ENCODE measurements around the gene TBC1D8. TPM values are rescaled to one million over a fixed set of nuclear protein-coding genes. Genes with fewer than 3 reads are reported as not detected.

TBC1D8 gene
- total and polyA plus RNA-seq, 2 of the 13 experiments (the other 11 are each of a cell fraction or from before 2014, with no cell fraction given), result 45.1 to 95.4 TPM

DNA sequence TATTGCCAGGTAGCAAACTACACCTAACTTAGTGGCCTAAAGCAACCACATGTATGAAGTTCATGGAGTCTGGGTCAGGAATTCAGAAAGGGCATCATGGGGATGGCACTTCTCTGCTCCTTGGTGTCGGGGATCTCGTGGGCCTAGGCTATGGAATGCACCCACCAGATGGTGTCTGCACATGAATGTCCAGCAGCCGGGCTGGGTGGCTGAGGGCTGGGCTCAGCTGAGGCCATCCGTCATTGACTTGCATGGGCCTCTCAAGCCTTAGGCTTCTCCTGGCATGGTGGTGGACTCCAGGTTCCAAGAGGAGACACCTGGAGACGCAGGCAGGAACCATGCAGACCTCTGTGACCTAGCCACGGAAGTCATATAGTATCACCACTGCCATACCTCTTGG is 175.1 kb downstream of the TBC1D8 start:
- no peaks in the 10 kb centered on the region for H3K27me3 ChIP-seq (ENCODE audit: control insufficient read depth in 1 of 2, insufficient read depth in 2 of 2, low read length in 2 of 2)
- H4K20me1 ChIP-seq (ENCODE audit: insufficient read depth, low read length), result no peaks in the 10 kb centered on the region
- intact Hi-C loops (cut with micrococcal nuclease; ENCODE audit: unreplicated experiment) (no loop called here), in situ Hi-C loops (cut with HindIII; ENCODE audit: extremely low pct_ligation_motif_present, low pct_unique_long_range_greater_than_20kb) (no loop called here)
- BruUV-seq (replicated peaks), result no TSS peak
- ChIA-PET POLR2A (interaction anchor here (1.5 kb wide), 1 partner anchor 26 kb away, joined by 3 read pairs; the partner anchor contains the start of gene RPL31), CTCF (ENCODE audit: low intra/inter-chr PET ratio, low total read pairs) (no interaction called here)
- no peaks in the 10 kb centered on the region for H3K79me2 ChIP-seq (ENCODE audit: insufficient read depth, low read length)
- no peak for FAIRE-seq
- no peak for ATAC-seq
- 96% methylated on average over 4 of the region's 6 CpGs for WGBS (ENCODE audit: low lambda C conversion rate)
- H3K27ac ChIP-seq (ENCODE audit: extremely low read length, insufficient read depth, low read length), result no peak overlapping the region
- no peak overlapping the region for H3K4me3 ChIP-seq (replicated peaks in 1 of 3; ENCODE audit: insufficient read depth in 1 of 3, low read depth in 2 of 3, low read length in 3 of 3)
- H3K9me3 ChIP-seq (ENCODE audit: low read length), result no peaks in the 10 kb centered on the region
- no peak overlapping the region for H3K9ac ChIP-seq (ENCODE audit: insufficient read depth, low read depth, low read length)
- TF ChIP-seq SMC3 (IDR thresholded peaks at IDR 0.05; ENCODE audit: low read length) (no peak), ZNF781 (CRISPR knock-in tag; IDR thresholded peaks at IDR 0.05; ENCODE audit: borderline replicate concordance, not compliant biosample characterization) (no peak), TP53 (CRISPR knock-in tag; conservative IDR thresholded peaks at IDR 0.05) (no peak), ZNF883 (CRISPR knock-in tag; IDR thresholded peaks at IDR 0.05; ENCODE audit: not compliant biosample characterization) (peak; percentile 34), GATAD1 (CRISPR knock-in tag; IDR thresholded peaks at IDR 0.05) (no peak), ZNF354B (CRISPR knock-in tag; IDR thresholded peaks at IDR 0.05) (no peak), REL (CRISPR knock-in tag; conservative IDR thresholded peaks at IDR 0.05) (no peak), SNAI1 (CRISPR knock-in tag; IDR thresholded peaks at IDR 0.05; ENCODE audit: borderline replicate concordance) (no peak)
- DNase-seq (ENCODE audit: low spot score), result no peak
- H2AFZ ChIP-seq (ENCODE audit: low read length), result no peak overlapping the region
- no peak overlapping the region for H3K4me2 ChIP-seq (ENCODE audit: low read depth, low read length)
- peaks cover 7% of the 10 kb centered on the region for H3K4me1 ChIP-seq (ENCODE audit: insufficient read depth, low read length)
- peaks cover 55 to 82% of the 10 kb centered on the region in 2 experiments for H3K36me3 ChIP-seq (replicated peaks in 1 of 2; ENCODE audit: control insufficient read depth in 1 of 2, insufficient read depth in 2 of 2, low read length in 2 of 2)

- Histone ChIP-seq H3K9ac (ENCODE audit: insufficient read depth, low read depth, low read length) (no peak overlapping the region), H4K20me1 (ENCODE audit: insufficient read depth, low read length) (no peaks in the 10 kb centered on the region), H2AFZ (ENCODE audit: low read length) (no peak overlapping the region), H3K27ac (ENCODE audit: extremely low read length, insufficient read depth, low read length) (no peak overlapping the region), H3K79me2 (ENCODE audit: insufficient read depth, low read length) (no peaks in the 10 kb centered on the region), H3K36me3 (replicated peaks in 1 of 2; ENCODE audit: control insufficient read depth in 1 of 2, insufficient read depth in 2 of 2, low read length in 2 of 2) (peaks cover 55 to 87% of the 10 kb centered on the region in 2 experiments), H3K4me3 (replicated peaks in 1 of 3; ENCODE audit: insufficient read depth in 1 of 3, low read depth in 2 of 3, low read length in 3 of 3) (no peak overlapping the region), H3K27me3 (ENCODE audit: control insufficient read depth in 1 of 2, insufficient read depth in 2 of 2, low read length in 2 of 2) (no peaks in the 10 kb centered on the region), H3K9me3 (ENCODE audit: low read length) (no peaks in the 10 kb centered on the region), H3K4me1 (ENCODE audit: insufficient read depth, low read length) (peaks cover under 1% of the 10 kb centered on the region; the same call in 1 of the 2 replicates), H3K4me2 (ENCODE audit: low read depth, low read length) (no peak overlapping the region)
- POLR2A ChIA-PET, result no interaction called here
- no peak for DNase-seq (ENCODE audit: low spot score)
- WGBS (ENCODE audit: low lambda C conversion rate), result 97% methylated on average over 7 of the region's 7 CpGs
- ATAC-seq, result no peak
- intact Hi-C loops (cut with micrococcal nuclease; ENCODE audit: unreplicated experiment) (no loop called here), in situ Hi-C loops (cut with HindIII; ENCODE audit: extremely low pct_ligation_motif_present, low pct_unique_long_range_greater_than_20kb) (no loop called here)
- CTCF ChIA-PET (ENCODE audit: low intra/inter-chr PET ratio, low total read pairs), result no interaction called here
- BruUV-seq (replicated peaks), result no TSS peak
- no peak for FAIRE-seq
- no peak for TF ChIP-seq ZFP91 (CRISPR knock-in tag; IDR thresholded peaks at IDR 0.05; ENCODE audit: borderline replicate concordance)
- no peak for TF ChIP-seq ZNF256 (CRISPR knock-in tag; conservative IDR thresholded peaks at IDR 0.05)
- TF ChIP-seq ZNF768 (CRISPR knock-in tag; IDR thresholded peaks at IDR 0.05), result no peak
- no peak for TF ChIP-seq ERF (CRISPR knock-in tag; IDR thresholded peaks at IDR 0.05)
- no peak for TF ChIP-seq ZFX (CRISPR knock-in tag; IDR thresholded peaks at IDR 0.05; ENCODE audit: low read depth)
- TF ChIP-seq ZNF430 (CRISPR knock-in tag; IDR thresholded peaks at IDR 0.05), result no peak
- TF ChIP-seq KDM5A (IDR thresholded peaks at IDR 0.05; ENCODE audit: borderline replicate concordance, low read length), result no peak
Measured at GRCh38 chr2:100975521-100975785, 175.7 kb downstream of the TBC1D8 start.

All from HepG2 (cell line).